ENCODE measurements around the gene CMPK1. TPM values are rescaled to one million over a fixed set of nuclear protein-coding genes. Genes with fewer than 3 reads are reported as not detected.

CMPK1 gene
- total and polyA plus RNA-seq, 2 of the 4 experiments (the other 2 are of a cell fraction) = 23.1 to 31.9 TPM

DNA sequence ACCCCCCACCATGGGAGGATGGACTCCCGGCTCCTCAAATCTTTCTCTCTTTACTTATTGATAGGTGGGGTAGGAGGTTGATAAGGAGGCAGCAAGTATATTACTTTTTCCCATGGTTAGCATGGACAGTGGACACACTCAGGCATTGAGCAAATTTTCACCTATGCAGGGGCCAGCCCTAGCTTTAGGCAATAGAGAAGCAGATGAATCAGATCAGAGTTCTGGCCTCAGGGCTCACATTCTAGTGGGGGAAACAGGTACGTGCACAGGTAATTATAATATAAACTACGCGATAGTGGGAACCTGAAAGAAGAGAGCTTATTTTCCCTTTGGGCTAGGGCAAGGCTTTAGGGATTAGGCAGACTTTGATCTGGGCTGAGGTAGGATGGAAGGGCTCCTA lies 69.0 kb downstream of the CMPK1 start:
- POLR2A ChIA-PET (ENCODE audit: unreplicated experiment) = no interaction called here
- H4K8ac ChIP-seq (ENCODE audit: low read depth in 2 of 2, low read length in 2 of 2) = no peak overlapping the region
- peaks cover 30% of the 10 kb centered on the region for H3K27me3 ChIP-seq (ENCODE audit: control insufficient read depth, insufficient read depth, low read length)
- TF ChIP-seq NFE2L2 (IDR thresholded peaks at IDR 0.05; ENCODE audit: low read depth, low read length) (no peak), FOS (IDR thresholded peaks at IDR 0.05; ENCODE audit: low read depth, low read length) (no peak), MAFK (IDR thresholded peaks at IDR 0.05; ENCODE audit: low read depth, low read length) (no peak), RCOR1 (IDR thresholded peaks at IDR 0.05; ENCODE audit: insufficient replicate concordance, low read length) (no peak), BHLHE40 (IDR thresholded peaks at IDR 0.05; ENCODE audit: low read depth, low read length) (no peak), RFX5 (IDR thresholded peaks at IDR 0.05; ENCODE audit: low read depth, low read length) (no peak), CEBPB (IDR thresholded peaks at IDR 0.05; ENCODE audit: low read depth, low read length) (no peak), SMC3 (IDR thresholded peaks at IDR 0.05; ENCODE audit: low read depth, low read length) (no peak), MXI1 (IDR thresholded peaks at IDR 0.05; ENCODE audit: borderline replicate concordance, low read depth, low read length) (no peak), RAD21 (IDR thresholded peaks at IDR 0.05; ENCODE audit: low read length) (no peak), CHD1 (IDR thresholded peaks at IDR 0.05; ENCODE audit: low read depth, low read length) (no peak)
- TF ChIP-seq, protein P1, sequence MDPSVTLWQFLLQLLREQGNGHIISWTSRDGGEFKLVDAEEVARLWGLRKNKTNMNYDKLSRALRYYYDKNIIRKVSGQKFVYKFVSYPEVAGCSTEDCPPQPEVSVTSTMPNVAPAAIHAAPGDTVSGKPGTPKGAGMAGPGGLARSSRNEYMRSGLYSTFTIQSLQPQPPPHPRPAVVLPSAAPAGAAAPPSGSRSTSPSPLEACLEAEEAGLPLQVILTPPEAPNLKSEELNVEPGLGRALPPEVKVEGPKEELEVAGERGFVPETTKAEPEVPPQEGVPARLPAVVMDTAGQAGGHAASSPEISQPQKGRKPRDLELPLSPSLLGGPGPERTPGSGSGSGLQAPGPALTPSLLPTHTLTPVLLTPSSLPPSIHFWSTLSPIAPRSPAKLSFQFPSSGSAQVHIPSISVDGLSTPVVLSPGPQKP (IDR thresholded peaks at IDR 0.05; ENCODE audit: borderline replicate concordance, low read depth, low read length) = no peak
- TF ChIP-seq, protein P2, sequence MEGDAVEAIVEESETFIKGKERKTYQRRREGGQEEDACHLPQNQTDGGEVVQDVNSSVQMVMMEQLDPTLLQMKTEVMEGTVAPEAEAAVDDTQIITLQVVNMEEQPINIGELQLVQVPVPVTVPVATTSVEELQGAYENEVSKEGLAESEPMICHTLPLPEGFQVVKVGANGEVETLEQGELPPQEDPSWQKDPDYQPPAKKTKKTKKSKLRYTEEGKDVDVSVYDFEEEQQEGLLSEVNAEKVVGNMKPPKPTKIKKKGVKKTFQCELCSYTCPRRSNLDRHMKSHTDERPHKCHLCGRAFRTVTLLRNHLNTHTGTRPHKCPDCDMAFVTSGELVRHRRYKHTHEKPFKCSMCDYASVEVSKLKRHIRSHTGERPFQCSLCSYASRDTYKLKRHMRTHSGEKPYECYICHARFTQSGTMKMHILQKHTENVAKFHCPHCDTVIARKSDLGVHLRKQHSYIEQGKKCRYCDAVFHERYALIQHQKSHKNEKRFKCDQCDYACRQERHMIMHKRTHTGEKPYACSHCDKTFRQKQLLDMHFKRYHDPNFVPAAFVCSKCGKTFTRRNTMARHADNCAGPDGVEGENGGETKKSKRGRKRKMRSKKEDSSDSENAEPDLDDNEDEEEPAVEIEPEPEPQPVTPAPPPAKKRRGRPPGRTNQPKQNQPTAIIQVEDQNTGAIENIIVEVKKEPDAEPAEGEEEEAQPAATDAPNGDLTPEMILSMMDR (conservative IDR thresholded peaks at IDR 0.05; ENCODE audit: low read depth, low read length) = no peak
- dilution Hi-C loops (cut with HindIII; ENCODE audit: low sequenced_read_pairs, unreplicated experiment) = no loop called here
- WGBS, 2 experiments (ENCODE audit: extremely low coverage in 2 of 2, insufficient read length in 1 of 2) = 90% methylated on average over 3 of the region's 4 CpGs; no CpG with 5 or more reads in 1 of the 2 experiments
- no peak for ATAC-seq (ENCODE audit: low read depth)
- H2BK15ac ChIP-seq (ENCODE audit: low read depth, low read length) = no peak overlapping the region
- H3K14ac ChIP-seq (replicated peaks; ENCODE audit: low read depth, low read length) = no peak overlapping the region
- in situ Hi-C loops (cut with MboI; ENCODE audit: low sequenced_read_pairs) = no loop called here
- no peaks in the 10 kb centered on the region for H3K79me1 ChIP-seq (ENCODE audit: low read depth in 1 of 2, low read length in 2 of 2)
- H2BK5ac ChIP-seq (ENCODE audit: low read depth, low read length, poor library complexity, severe bottlenecking) = no peak overlapping the region
- H3K23ac ChIP-seq (ENCODE audit: low read depth, low read length) = no peak overlapping the region
- no peak overlapping the region for H3K56ac ChIP-seq (ENCODE audit: extremely low read depth, insufficient read depth, low read length)
- DNase-seq = no peak
- no peak overlapping the region for H2BK120ac ChIP-seq (ENCODE audit: low read depth, low read length)
- H3K4me1 ChIP-seq (ENCODE audit: control insufficient read depth, insufficient read depth, low read length) = no peaks in the 10 kb centered on the region
- no peak overlapping the region for H2AFZ ChIP-seq (replicated peaks; ENCODE audit: low read length, poor library complexity)
- no peak overlapping the region for H2AK9ac ChIP-seq (replicated peaks; ENCODE audit: low read depth, low read length, poor library complexity)
- H3K4ac ChIP-seq (ENCODE audit: low read depth, low read length) = no peak overlapping the region
- no peaks in the 10 kb centered on the region for H4K20me1 ChIP-seq (ENCODE audit: insufficient read depth, low read length)
- no peak overlapping the region for H3K9ac ChIP-seq (ENCODE audit: low read depth, low read length)
- no TSS peak for BruUV-seq (replicated peaks)
- no peak overlapping the region for H2AK5ac ChIP-seq (ENCODE audit: low read depth, low read length)
- no peak overlapping the region for H3K18ac ChIP-seq (ENCODE audit: low read depth, low read length)
- CTCF ChIA-PET = interaction anchor here (1.1 kb wide), 1 partner anchor 30 kb away, joined by 3 read pairs; no protein-coding TSS in a partner anchor
- H2BK20ac ChIP-seq (ENCODE audit: low read depth, low read length) = no peak overlapping the region
- no peak overlapping the region for H3K4me3 ChIP-seq (ENCODE audit: insufficient read depth, low read depth, low read length)
- H3K27ac ChIP-seq (ENCODE audit: insufficient read depth, low read length) = no peak overlapping the region
- H4K91ac ChIP-seq (ENCODE audit: insufficient read depth, low read depth, low read length) = no peak overlapping the region
- no peak overlapping the region for H4K5ac ChIP-seq (ENCODE audit: low read depth, low read length)
- H3K36me3 ChIP-seq (ENCODE audit: control insufficient read depth, insufficient read depth, low read length) = no peaks in the 10 kb centered on the region
- no peak overlapping the region for H3K4me2 ChIP-seq (ENCODE audit: low read depth, low read length)
- no peaks in the 10 kb centered on the region for H3K9me3 ChIP-seq (ENCODE audit: control insufficient read depth, insufficient read depth, low read length)
- H3K9me1 ChIP-seq (ENCODE audit: insufficient read depth, low read length) = no peaks in the 10 kb centered on the region
- intact Hi-C loops (cut with micrococcal nuclease) = no loop called here
